ENCODE results near the gene CRLF3.
"Not testable (repeated sequence)": the region's sequence is repeated elsewhere in the genome, so short reads cannot be mapped to it uniquely, and the experiment has no call there.

CRLF3 gene

DNA sequence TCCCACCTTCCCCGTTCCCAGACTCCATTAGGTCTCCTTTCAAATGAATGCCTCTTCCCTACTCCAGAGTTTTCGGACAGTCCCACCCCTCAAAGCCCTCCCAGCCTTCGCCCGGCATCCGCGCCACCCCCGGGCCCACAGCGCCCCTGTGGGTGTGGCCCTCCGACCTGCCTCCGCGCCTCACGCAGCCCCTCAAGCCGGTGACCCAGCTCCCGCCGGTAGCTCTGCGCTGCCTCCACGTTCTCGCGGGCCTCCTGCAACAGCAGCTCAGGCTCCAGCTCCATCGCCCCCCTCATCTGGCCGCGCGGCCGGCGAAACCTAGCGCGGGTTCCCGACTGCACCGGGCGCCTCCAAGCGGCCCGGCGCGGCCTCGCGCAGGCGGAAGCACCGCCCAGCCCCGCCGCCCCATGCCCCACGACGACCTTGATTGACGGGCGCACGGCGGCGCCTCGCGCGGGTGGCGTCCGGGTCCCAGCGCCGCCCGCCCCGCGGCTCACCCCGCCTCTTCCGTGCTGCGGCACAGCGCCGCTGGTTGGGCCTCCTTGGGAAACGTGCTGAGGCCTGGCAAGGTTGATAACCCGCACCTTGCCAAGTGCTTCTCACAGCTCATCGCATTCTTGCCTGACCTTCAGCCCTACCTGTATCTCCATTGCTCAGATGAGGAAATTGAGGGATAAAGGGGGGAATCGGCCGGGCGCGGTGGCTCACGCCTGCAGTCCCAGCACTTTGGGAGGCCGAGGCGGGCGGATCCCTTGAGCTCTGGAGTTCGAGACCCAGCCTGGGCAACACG, at the start of gene CRLF3:
Gene CRLF3, minus strand, starts transcription at position 337 of the 790 bp plus-strand sequence. Its CDS starts 41 bp downstream, at position 296.
- DNase-seq (ENCODE audit: low spot score): peak; percentile 95

GRCh38 chr17:30869005-30869404, 44.5 kb upstream of the CRLF3 start:
- no peak for DNase-seq (ENCODE audit: low spot score)

DNA sequence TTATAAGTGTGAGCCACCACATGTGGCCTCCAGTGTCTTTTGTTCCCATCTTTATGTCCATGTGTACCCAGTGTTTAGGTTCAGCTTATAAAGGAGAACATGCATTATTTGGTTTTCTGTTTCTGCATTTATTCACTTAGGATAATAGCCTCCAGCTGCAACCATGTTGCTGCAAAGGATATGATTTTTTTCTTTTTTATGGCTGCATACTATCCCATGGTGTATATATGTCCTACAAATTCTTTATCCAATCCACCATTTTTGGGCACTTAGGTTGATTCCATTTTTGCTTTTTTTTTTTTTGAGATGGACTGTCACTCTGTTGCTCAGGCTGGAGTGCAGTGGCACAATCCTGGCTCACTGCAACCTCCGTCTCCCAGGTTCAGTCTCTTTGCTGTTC, 40.1 kb upstream of the CRLF3 start:
- DNase-seq (ENCODE audit: low spot score): no peak

DNA sequence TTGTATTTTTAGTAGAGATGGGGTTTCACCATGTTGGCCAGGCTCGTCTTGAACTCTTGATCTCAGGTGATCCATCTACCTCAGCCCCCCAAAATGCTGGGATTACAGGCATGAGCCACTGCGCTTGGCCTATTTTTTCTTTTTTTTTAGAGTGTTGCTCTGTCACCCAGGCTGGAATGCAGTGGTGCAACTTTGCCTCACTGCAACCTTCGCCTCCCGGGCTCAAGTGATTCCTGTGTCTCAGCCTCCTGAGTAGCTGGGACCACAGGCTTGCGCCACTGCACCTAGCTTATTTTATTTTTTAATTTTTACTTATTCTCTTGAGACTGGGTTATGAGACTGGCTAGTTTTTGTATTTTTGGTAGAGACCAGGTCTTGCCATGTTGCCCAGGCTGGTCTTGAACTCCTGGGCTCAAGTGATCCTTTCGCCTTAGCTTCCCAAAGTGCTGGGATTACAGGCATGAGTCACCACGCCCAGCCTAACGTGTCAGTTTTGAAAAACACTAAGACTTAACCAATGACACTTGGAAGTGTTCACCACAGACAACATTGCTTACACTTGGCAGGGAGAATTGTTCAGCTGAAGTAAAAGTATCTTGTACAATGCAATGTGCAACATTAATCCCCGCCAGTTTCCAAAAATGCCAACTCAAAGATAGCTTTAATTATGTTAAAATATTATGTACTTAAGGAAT, 34.2 kb upstream of the CRLF3 start:
- DNase-seq (ENCODE audit: low spot score): no peak

DNA sequence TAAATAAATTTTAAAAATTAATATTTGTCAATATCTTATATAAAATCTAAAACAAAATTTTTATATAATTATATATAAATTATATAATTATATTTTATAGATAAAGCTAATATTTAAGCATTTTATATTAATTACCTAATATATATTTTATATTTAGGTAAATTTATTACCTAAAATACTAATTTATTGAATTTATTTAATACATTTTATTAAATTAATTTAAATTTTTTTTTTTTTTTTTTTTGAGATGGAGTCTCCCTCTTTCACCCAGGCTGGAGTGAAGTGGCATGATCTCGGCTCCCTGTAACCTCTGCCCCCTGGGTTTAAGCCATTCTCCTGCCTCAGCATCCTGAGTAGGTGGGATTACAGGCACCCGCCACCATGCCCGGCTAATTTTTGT, 29.7 kb upstream of the CRLF3 start:
- DNase-seq (ENCODE audit: low spot score): no peak

GRCh38 chr17:30848021-30848420, 23.5 kb upstream of the CRLF3 start:
- no peak for DNase-seq (ENCODE audit: low spot score)

DNA sequence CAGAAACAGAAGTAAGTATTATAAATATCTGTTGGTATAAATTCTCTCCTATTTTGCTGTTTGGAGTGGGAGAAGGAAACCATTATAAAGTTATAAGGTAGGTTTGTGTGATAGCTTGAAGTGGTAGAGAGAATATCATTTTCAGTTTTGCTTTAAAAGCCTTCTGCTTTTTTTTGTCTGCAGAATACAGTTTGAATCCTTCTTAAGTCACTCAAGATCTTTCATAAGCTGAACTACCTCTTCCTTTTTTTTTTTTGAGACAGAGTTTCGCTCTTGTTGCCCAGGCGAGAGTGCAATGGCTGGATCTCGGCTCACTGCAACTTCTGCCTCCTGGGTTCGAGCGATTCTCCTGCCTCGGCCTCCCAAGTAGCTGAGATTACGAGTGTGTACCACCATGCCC, 16.3 kb upstream of the CRLF3 start:
- no peak for DNase-seq (ENCODE audit: low spot score)

DNA sequence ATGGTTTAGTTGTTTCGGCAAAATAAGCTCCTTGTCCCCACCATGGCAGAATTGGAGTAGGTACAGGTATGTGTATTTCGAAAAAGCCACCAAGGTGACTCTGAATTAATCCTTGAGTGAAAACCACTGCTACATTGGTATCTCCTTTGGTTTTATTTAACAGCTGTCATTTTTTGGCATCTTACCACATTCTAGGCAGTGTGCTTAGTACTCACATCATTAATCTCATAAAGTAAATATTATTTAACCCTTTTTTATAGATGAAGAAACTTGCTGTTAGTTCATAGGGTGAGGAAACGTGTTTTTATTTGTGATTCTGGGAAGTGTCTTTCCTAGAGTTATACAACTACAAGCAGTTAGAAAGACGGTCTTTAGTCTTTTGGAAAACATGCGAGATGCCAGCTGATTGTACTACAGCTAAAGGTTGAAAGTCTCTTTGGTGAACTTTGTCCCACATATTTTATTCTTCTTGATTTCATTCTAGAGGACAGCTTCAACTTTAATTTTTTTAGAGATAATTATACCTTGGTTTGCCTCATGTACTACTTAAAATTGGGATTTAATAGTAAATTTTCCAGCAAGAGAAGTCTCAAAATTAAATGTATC, 13.8 kb upstream of the CRLF3 start:
- no peak for DNase-seq (ENCODE audit: low spot score)

- DNase-seq (ENCODE audit: low spot score): no peak
These were observed 8.1 kb upstream of the CRLF3 start for GRCh38 chr17:30832438-30833124.

DNA sequence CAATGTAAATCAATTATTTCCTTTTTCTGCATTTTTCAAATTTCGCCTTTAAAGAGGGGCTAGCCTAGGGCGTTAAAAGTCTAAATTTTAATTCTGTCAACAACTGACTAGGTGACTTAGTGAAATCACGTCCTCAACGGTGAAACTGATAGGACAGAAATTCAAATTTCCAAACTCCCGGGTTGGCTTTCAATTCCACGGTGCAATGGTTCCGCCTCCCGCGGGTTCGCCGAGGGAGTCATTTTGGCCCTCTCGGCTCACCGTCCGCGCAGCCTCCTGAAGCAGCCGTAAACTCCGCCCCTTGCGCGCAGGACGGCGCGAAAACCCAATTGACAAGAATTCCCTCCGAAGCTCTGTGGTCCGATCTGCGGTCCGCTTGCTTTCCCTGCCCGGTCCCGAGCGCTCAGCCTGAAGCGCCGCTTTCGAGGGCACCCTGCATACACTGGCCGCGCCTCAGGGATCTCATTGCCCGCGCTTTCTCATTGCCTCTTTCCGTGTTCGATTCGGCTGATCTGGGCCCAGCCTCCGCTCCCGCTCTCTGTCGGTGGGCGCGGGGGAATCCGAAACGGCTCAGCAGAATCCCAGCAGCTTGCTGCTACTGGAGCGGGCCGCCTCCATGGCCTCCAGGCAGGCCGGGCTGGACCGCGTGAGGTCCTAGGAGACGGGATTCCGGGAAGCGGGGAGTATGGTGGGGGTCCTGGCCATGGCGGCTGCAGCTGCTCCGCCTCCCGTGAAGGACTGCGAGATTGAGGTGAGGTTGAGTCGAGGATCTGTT, 7.4 kb upstream of the CRLF3 start, which contains the start of gene ATAD5:
Gene ATAD5, plus strand, starts transcription at position 304 of the 775 bp plus-strand sequence. Its CDS starts 382 bp downstream, at position 686.
- DNase-seq (ENCODE audit: low spot score): peak; percentile 92

DNA sequence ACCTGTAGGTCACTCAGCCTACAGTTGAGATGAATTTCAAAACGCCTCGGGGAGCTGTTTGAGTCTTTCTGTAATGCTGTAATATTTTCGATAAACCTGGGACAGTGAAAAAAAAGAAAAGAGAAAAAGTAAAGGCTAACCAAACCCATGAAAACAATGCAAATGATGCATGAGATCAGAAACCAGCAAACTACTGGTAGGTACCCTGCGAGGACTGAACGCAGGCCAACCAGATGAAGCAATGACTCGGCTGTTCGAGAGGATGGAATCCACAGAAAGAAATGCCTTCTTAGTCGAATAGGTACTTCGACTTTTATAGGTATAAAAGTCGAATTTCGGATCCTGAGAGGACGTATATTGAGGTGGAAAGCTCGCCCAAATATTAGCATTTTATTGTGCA, 6.8 kb upstream of the CRLF3 start:
- DNase-seq (ENCODE audit: low spot score): no peak

DNA sequence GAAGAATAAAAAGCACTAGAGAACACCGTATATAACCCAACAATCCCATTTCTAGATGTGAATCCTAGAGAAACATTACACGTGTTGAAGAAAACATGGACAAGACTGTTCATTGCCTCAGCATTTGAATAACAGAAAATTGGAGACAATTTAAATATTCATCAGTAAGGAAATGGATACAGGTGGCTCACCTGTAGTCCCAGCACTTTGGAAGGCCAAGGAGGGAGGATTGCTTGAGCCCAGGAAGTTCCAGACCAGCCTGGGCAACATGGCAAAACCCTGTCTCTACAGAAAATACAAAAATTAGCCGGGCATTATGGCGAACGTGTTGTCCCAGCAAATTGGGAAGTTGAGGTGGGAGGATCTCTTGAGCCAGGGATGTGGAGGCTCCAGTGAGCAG, 4.5 kb upstream of the CRLF3 start:
- DNase-seq (ENCODE audit: low spot score): no peak

DNA sequence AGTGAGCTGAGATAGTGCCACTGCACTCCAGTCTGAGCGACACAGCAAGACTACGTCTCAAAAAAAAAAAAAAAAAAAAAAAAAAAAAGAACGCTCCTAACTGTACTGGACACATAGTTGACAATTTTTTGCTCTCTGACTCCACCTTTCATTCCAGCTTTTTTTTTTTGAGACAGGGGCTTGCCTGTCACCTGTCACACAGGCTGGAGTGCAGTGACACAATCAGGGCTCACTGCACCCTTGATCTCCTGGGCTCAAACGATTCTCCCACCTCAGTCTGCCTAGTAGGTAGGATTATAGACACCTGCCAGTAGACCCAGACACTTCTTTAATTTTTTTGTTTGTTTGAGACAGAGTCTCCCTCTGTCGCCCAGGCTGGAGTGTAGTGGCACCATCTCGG, 2.6 kb upstream of the CRLF3 start:
- DNase-seq (ENCODE audit: low spot score): no peak

GRCh38 chr17:30824002-30824355, 513 bp downstream of the CRLF3 start:
- peak; percentile 8 for DNase-seq (ENCODE audit: low spot score)

DNA sequence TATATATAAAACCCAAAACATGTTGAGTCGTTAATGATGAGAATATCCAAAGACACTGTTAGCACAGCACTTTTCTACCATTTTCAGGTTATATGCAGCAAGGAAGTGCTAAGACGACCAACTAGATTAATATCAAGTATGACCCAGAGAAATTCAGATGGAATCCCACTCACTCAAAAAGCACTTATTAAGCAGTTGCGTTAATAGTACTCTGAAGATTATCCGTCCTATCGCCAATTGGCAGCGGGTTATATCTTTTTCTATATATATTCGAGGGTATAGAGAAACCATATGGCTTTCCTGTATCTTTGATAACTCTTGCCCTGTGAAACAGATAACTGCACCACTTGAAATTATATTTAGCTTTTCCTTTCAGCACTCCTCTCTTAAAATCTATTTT, 1.1 kb downstream of the CRLF3 start:
- no peak for DNase-seq (ENCODE audit: low spot score)

DNA sequence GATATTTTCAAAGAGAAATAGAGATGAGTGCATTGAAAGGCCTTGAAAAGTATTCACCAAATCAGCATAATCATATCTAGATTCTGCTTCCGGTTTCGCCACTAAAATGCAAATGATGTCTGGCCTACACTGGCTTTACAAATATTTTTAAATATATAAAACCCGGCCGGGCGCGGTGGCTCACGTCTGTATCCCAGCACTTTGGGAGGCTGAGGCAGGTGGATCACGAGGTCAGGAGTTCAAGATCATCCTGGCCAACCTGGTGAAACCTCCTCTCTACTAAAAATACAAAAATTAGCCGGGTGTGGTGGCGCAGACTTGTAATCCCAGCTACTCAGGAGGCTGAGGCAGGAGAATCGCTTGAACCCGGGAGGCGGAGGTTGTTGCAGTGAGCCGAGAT, 1.6 kb downstream of the CRLF3 start:
- not testable (repeated sequence) for DNase-seq (ENCODE audit: low spot score)

DNA sequence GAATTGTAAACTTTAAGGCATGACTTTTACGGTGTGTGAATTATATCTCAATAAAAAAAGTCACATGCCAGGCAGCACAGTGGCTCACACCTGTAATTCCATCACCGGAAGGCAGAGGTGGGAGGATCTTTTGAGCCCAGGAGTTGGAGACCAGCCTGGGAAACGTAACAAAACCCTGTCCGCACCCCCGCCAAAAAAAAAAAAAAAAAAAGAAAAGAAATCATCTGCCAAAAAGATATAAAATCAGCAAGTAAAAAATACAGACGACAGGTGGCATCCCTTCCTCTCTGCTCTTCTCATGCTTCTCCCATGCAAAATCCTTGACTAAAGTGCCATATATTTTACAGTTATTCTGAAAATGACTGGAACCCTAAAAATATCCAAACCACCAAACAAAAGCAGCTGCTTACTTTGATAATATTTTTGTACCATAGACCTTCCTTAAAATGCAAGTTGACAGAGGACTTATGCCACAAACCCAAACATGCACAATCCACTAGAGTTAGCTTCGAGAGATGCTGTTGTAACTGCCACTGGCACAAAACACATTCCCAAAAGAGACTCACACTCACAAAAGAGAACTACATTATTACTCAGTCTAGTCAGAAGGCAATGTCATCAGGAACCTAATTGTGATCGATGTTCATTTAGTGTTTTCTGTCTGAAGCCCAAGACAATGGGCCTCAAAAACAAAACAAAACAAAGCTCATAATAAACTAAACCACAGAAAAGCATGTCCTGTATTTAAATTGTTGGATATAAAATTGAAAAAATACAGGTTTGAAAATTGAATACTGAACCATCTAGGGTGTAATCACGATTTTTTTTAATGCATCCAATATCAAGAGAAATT, 2.4 kb downstream of the CRLF3 start:
- DNase-seq (ENCODE audit: low spot score): no peak

- DNase-seq (ENCODE audit: low spot score): no peak
These were observed 4.4 kb downstream of the CRLF3 start for GRCh38 chr17:30819971-30820705.

- DNase-seq (ENCODE audit: low spot score): no peak
These were observed 8.3 kb downstream of the CRLF3 start for GRCh38 chr17:30816165-30816564.

DNA sequence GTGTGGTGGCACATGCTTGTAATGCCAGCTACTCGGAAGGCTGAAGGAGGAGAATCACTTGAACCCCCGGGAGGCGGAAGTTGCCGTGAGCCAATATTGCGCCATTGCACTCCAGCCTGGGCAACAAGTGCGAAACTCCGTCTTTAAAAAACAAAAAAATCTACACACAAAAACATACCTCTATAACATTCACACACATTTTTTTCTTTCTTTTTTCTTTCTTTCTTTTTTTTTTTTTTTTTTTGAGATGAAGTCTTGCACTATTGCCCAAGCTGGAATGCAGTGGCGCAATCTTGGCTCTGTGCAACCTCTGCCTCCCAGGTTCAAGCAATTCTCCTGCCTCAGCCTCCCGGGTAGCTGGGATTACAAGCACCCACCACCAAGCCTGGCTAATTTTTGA, 9.6 kb downstream of the CRLF3 start:
- DNase-seq (ENCODE audit: low spot score): not testable (repeated sequence)
